ENCODE results near the gene PCDHB11.
"Not testable (repeated sequence)": the region's sequence is repeated elsewhere in the genome, so short reads cannot be mapped to it uniquely, and the experiment has no call there.

GRCh38 chr5:141179876-141180275 is 19.6 kb upstream of the PCDHB11 start:
- TF ChIP-seq CTCF, POLR2A (IDR thresholded peaks at IDR 0.05): not testable (repeated sequence)
